Ectodermal cell (in vitro differentiated cells): Measurements from ENCODE around the gene ZNF586. TPM values are rescaled to one million over a fixed set of nuclear protein-coding genes. Genes with fewer than 3 reads are reported as not detected.
"Not testable (repeated sequence)": the region's sequence is repeated elsewhere in the genome, so short reads cannot be mapped to it uniquely, and the experiment has no call there.

Experiments used
- H3K27ac ChIP-seq: 2 replicates; pipeline ENCODE4 v1.7.0; 2013; ENCODE audit warnings: mild to moderate bottlenecking, low read depth, low read length; ENCODE audit not compliant: insufficient read depth, poor library complexity, severe bottlenecking
- H3K27me3 ChIP-seq: 2 replicates; pipeline ENCODE4 v1.7.0; 2013; ENCODE audit warnings: mild to moderate bottlenecking, low read length; ENCODE audit not compliant: insufficient read depth, control insufficient read depth, poor library complexity, severe bottlenecking
- H3K36me3 ChIP-seq: one replicate; pipeline ENCODE4 v1.7.0; 2013; ENCODE audit warnings: low read length; ENCODE audit not compliant: control insufficient read depth, insufficient read depth
- H3K4me1 ChIP-seq: one replicate; pipeline ENCODE4 v1.7.0; 2013; ENCODE audit warnings: low read length; ENCODE audit not compliant: control insufficient read depth, insufficient read depth
- H3K4me3 ChIP-seq: 2 replicates; pipeline ENCODE4 v1.7.0; 2013; ENCODE audit warnings: low read depth, low read length, control low read depth; ENCODE audit not compliant: insufficient read depth
- H3K9me3 ChIP-seq: 2 replicates; pipeline ENCODE4 v1.7.0; 2013; ENCODE audit warnings: mild to moderate bottlenecking, low read length, moderate library complexity; ENCODE audit not compliant: control insufficient read depth
- WGBS, 2 experiments: methylation state at CpG; one replicate each; pipeline ENCODE4 v1.1.7; 2013; ENCODE audit warnings: missing lambda C conversion rate in 2 of 2; 5-methylcytosine and 5-hydroxymethylcytosine counted together
- polyA plus RNA-seq, 4 experiments: library from polyadenylated mRNA; stranded (reverse); fragments of 50-300 nt; gene quantifications; one replicate each; pipeline ENCODE4 v1.2.3, GENCODE V29; 2013

ZNF586 gene
- 15.2 TPM for polyA plus RNA-seq (2013, experiment 1 of 4)
- polyA plus RNA-seq (2013, experiment 2 of 4), result 17.0 TPM
- 9.8 TPM for polyA plus RNA-seq (2013, experiment 3 of 4)
- polyA plus RNA-seq (2013, experiment 4 of 4), result 11.3 TPM

DNA sequence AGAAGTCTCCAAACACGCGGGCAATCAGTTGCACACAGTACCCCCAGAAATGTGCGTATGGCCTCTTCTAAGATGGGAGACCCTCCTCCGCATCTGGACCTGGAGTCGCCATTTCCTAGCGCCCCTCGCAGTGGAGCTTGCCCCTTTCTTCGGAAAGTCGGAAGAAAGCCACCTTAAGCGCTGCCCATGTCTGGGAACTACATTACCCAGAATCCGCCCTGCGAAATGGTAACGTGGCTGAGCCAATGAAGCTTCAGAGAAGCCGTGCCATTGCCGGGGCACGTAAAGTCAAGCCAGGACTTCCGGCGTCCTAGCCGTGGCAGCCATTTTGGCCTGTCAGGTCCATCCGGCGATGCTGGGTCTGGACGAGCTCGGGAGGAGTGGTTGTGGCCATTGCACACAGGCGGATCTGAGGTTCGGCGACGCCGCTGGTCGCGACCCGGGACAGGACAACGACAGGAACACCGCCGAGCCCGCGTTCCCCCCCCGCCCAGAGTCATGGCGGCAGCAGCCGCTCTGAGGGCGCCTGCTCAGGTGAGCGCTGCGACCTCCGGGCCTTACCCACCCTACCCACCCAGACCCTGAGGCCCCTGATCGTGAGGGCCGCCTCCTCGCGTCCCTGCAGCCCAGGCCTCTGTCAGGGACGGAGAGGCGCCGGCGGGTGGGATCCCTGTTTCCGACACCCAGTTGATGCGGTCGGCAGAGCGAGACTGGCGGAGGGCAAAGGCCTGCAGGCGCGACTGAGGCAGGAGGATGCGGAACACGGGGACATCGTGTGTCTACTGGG is at the start of gene ZNF586:
ZNF586 (plus strand) TSS at position 332 of the 787 bp plus-strand sequence; CDS start at position 499, 167 bp downstream.
- Histone ChIP-seq H3K4me3 (peak within 1 kb of the TSS; percentile 67), H3K4me1 (peaks cover 6% of the 10 kb centered on the region), H3K27me3 (no peaks in the 10 kb centered on the region), H3K36me3 (no peaks in the 10 kb centered on the region), H3K9me3 (no peaks in the 10 kb centered on the region), H3K27ac (no peak within 1 kb of the TSS)
- WGBS, 2 experiments, result 4 to 5% methylated on average over 61 of the region's 61 CpGs

DNA sequence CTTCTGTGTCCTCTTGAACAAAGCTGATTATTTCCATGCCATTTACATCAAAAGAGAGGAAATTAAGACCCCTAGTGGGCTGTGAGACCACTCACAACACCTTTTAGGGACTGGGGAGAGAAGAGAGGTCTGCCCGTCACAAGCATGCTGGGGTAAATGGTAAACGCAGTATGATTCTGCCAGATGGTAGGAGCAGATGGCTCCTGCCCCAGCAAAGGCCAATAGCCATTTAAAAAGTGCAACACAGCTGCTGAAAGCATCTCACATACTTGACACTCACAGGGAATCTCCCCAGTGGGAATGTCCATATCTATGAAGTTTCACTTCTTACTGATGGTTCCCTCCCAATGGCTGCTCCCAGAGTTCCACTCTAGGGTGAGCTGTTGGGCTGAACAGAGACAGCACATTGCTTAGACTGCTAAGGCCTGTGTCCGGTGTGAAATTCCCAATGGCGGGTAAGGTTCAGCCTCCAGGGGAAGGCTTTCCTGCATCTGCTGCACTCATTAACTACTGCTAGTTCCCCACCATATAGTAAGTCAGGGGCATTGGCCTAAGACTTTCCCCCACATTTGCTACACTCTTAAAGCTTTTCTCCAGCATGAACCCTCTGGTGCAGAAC is 49.5 kb upstream of the ZNF586 start:
- Histone ChIP-seq H3K4me3 (no peak overlapping the region), H3K9me3 (no peaks in the 10 kb centered on the region), H3K27ac (no peak overlapping the region), H3K27me3 (no peaks in the 10 kb centered on the region), H3K4me1 (no peaks in the 10 kb centered on the region), H3K36me3 (peaks cover 30% of the 10 kb centered on the region)
- WGBS, 2 experiments, result 86 to 89% methylated on average over 4 of the region's 4 CpGs

DNA sequence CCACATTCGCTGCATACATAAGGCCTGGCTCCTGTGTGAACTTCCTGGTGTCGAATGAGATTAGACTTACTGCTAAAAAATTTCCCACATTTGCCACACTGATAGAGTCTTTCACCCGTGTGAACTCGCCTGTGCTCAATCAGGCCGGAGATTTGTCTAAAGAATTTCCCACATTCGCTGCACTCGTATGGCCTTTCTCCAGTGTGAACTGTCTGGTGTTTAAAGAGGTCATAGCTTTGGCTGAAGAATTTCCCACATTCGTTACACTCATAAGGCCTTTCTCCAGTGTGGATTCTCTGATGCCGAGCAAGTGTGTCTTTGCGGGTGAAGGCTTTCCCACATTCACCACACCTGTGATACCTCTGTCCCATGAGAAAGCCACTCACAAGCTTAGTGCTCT is 48.6 kb upstream of the ZNF586 start:
- no peaks in the 10 kb centered on the region for H3K27me3 ChIP-seq
- no peaks in the 10 kb centered on the region for H3K4me1 ChIP-seq
- 96 to 97% methylated on average over 10 of the region's 10 CpGs for WGBS, 2 experiments
- peaks cover 30% of the 10 kb centered on the region for H3K36me3 ChIP-seq
- no peak overlapping the region for H3K27ac ChIP-seq
- no peak overlapping the region for H3K4me3 ChIP-seq
- no peaks in the 10 kb centered on the region for H3K9me3 ChIP-seq

DNA sequence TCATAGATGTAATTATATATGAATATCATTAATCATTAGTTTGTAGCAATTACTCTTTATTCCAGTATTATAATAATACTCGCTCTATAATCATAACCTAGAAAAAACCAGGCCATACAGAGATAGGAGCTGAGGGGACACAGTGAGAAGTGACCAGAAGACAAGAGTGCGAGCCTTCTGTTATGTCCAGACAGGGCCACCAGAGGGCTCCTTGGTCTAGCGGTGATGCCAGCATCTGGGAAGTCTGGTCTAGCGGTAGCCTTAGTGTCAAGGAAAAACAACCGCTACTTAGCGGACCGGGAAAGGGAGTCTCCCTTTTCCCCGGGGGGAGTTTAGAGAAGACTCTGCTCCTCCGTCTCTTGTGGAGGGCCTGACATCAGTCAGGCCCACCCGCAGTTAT is 31.2 kb upstream of the ZNF586 start:
- not testable (repeated sequence) for H3K27me3 ChIP-seq, H3K36me3 ChIP-seq, H3K4me3 ChIP-seq, H3K4me1 ChIP-seq, H3K27ac ChIP-seq, H3K9me3 ChIP-seq
- 3 to 6% methylated on average over 8 to 10 of the region's 10 CpGs for WGBS, 2 experiments

DNA sequence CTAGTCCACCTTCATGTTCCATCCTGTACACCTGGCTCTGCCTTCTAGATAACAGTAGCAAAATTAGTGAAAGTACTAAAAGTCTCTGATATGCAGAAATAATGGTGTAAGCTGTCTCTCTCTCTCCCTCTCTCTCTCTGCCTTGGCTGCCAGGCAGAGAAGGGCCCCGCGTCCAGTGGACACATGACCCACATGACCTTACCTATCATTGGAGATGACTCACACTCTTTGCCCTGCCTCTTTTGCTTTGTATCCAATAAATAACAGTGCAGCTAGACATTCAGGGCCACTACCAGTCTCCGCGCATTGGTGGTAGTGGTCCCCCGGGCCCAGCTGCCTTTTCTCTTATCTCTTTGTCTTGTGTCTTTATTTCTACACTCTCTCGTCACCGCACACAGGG is 30.7 kb upstream of the ZNF586 start:
- not testable (repeated sequence) for H3K27ac ChIP-seq, H3K4me3 ChIP-seq, H3K27me3 ChIP-seq, H3K9me3 ChIP-seq, H3K4me1 ChIP-seq, H3K36me3 ChIP-seq
- 92 to 96% methylated on average over 7 of the region's 7 CpGs for WGBS, 2 experiments

DNA sequence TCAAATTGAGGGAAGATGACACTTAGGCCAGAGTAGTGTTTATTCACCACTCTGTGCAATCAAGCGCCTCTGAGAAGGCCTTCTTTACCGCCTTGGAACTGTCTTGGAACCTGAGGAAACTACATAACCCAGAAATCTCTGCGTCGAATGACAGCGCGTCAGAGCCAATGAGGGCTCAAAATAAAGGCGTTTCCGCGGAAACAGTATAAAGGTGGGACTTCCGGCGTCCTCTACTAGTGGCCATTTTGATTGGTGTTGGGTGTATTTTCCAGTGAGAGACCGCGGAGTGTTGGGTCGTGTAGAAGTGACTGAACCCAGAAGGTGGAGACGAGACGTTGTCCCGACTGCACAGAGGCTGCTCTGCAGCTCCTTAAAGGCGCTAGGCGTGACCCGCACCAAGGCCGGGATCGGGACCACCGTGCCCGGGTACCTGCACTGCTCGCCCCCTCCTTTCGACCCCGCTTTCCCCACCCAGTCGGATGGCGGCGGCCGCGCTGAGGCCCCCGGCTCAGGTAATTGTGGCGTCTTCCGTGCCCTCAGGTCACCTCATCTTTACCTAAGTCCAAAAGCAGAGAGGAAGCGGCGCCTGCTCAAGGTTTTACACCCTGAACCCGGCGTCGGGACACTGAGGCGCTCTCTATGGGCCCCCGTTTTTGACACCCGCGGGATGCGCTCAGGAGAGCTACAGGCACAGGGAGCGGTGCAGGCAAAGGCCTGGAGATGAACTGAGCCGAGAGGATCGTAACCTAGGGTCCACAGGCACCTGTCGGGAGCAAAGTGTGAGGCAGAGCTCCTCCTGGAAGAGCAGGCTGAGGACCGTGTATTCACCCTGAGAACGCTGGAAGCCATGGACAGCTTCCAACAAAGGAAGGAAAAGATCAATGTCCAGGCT is 22.6 kb upstream of the ZNF586 start, which contains the start of gene ZNF776:
ZNF776 (plus strand) TSS at position 236 of the 892 bp plus-strand sequence; CDS start at position 480, 244 bp downstream.
- no peak within 1 kb of the TSS for H3K27ac ChIP-seq
- WGBS, 2 experiments, result 2% methylated on average over 51 of the region's 51 CpGs

DNA sequence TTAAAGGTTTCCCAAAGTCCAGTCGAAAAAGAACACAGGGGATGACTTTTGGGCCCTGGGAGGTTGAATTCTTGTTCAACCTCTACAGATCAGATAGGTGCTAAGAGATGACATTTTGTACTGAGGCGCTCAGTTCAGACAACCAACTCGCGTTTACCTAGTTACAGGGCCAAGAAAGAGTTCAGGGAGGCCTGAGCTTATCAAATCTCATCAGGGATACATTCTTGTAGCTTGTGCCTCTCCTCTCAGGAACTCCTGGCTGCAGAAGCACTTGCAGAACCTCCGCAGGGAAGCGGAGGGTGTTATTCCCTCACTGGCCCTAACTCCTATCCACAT is 22.0 kb upstream of the ZNF586 start:
- H3K4me3 ChIP-seq, result peak overlapping the region; percentile 73
- 41 to 44% methylated on average over 6 of the region's 6 CpGs for WGBS, 2 experiments
- peaks cover 12% of the 10 kb centered on the region for H3K4me1 ChIP-seq
- H3K27me3 ChIP-seq, result no peaks in the 10 kb centered on the region
- peaks cover 14% of the 10 kb centered on the region for H3K36me3 ChIP-seq
- H3K27ac ChIP-seq, result no peak overlapping the region
- no peaks in the 10 kb centered on the region for H3K9me3 ChIP-seq

More for the DNA sequence above, 22.6 kb upstream of the ZNF586 start, which contains the start of gene ZNF776:
- Histone ChIP-seq H3K4me1 (peaks cover 12% of the 10 kb centered on the region), H3K27me3 (peaks cover 4% of the 10 kb centered on the region), H3K4me3 (peak within 1 kb of the TSS; percentile 73), H3K36me3 (peaks cover 10% of the 10 kb centered on the region), H3K9me3 (no peaks in the 10 kb centered on the region)

DNA sequence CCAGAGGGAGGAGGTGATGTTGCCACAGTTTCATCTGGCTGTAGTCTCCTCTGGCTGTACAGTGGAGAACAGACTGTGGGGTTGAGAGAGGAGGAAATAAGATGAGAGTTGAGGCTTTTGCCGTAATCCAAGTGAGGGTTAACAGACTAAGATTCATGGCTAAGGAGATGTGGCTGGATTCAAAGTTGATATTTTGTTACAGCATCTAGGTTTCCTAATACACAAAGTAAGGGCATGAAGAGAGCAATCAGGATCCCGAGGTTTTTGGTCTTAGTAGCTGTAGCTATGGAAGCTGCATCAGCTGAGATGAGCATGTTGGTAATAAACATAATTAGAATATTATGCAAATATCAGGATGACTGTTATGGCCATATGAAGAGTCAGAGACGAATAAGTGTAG is 21.4 kb upstream of the ZNF586 start:
- no peaks in the 10 kb centered on the region for H3K27me3 ChIP-seq

DNA sequence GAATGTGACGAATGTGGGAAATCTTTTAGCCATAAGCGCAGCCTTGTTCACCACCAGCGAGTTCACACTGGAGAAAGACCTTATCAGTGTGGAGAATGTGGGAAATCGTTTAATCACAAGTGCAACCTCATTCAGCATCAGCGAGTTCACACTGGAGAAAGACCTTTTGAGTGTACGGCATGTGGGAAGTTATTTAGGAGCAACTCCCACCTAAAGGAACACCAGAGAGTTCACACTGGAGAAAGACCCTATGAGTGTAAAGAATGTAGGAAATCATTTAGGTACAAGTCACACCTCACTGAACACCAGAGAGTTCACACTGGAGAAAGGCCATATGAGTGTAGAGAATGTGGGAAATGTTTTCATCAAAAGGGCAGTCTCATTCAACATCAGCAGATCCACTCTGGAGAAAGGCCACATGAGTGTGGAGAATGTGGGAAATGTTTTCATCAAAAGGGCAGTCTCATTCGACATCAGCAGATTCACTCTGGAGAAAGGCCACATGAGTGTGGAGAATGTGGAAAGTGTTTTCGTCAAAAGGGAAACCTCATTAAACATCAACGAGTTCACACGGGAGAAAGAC is 15.3 kb upstream of the ZNF586 start:
- no peaks in the 10 kb centered on the region for H3K9me3 ChIP-seq
- H3K27me3 ChIP-seq, result no peaks in the 10 kb centered on the region
- no peaks in the 10 kb centered on the region for H3K4me1 ChIP-seq
- no peak overlapping the region for H3K4me3 ChIP-seq
- H3K36me3 ChIP-seq, result peaks cover 72% of the 10 kb centered on the region
- WGBS, 2 experiments, result 97% methylated on average over 10 of the region's 10 CpGs
- H3K27ac ChIP-seq, result no peak overlapping the region

More for the DNA sequence above, 21.4 kb upstream of the ZNF586 start:
- Histone ChIP-seq H3K9me3 (no peaks in the 10 kb centered on the region), H3K27ac (no peak overlapping the region), H3K36me3 (peaks cover 20% of the 10 kb centered on the region), H3K4me1 (peaks cover 12% of the 10 kb centered on the region), H3K4me3 (peak overlapping the region; percentile 73)
- 93 to 96% methylated on average over 3 of the region's 3 CpGs for WGBS, 2 experiments
